Neural crest cell (in vitro differentiated cells): ENCODE measurements around the gene OR4E2. TPM values are rescaled to one million over a fixed set of nuclear protein-coding genes. Genes with fewer than 3 reads are reported as not detected.

Experiments used
- DNase-seq: peaks from one replicate; pipeline ENCODE4 v3.0.0; 2021; ENCODE audit warnings: low read depth, mixed read lengths, low spot score
- H3K27ac Mint-ChIP-seq: one replicate; pipeline ENCODE4 v1.8.0; 2021; ENCODE audit warnings: mild to moderate bottlenecking, mixed read lengths; ENCODE audit not compliant: unreplicated experiment
- H3K27me3 Mint-ChIP-seq: 2 replicates; pipeline ENCODE4 v1.8.0; 2021; ENCODE audit warnings: low read depth, mild to moderate bottlenecking, mixed read lengths
- H3K36me3 Mint-ChIP-seq: 2 replicates; pipeline ENCODE4 v1.8.0; 2021; ENCODE audit warnings: low read depth, mild to moderate bottlenecking, mixed read lengths
- H3K4me1 Mint-ChIP-seq: 2 replicates; pipeline ENCODE4 v1.8.0; 2021; ENCODE audit warnings: mixed read lengths
- H3K4me3 Mint-ChIP-seq: one replicate; pipeline ENCODE4 v1.8.0; 2021; ENCODE audit warnings: mild to moderate bottlenecking, mixed read lengths
- H3K9me3 Mint-ChIP-seq: 2 replicates; pipeline ENCODE4 v1.8.0; 2021; ENCODE audit warnings: mixed read lengths
- total RNA-seq: library from RNA; stranded (reverse); gene quantifications from 2 replicates; pipeline ENCODE4 v1.2.1, GENCODE V29; 2021
- TF ChIP-seq, protein P1 (sequence below): fragments of 200-600 bp; sonication (generic); conservative IDR thresholded peaks from 2 replicates; pipeline ENCODE4 v1.5.0; 2021; ENCODE audit warnings: antibody characterized with exemption, mild to moderate bottlenecking

Gene OR4E2
- total RNA-seq, 1 donor from 2014 or later, result not detected

DNA sequence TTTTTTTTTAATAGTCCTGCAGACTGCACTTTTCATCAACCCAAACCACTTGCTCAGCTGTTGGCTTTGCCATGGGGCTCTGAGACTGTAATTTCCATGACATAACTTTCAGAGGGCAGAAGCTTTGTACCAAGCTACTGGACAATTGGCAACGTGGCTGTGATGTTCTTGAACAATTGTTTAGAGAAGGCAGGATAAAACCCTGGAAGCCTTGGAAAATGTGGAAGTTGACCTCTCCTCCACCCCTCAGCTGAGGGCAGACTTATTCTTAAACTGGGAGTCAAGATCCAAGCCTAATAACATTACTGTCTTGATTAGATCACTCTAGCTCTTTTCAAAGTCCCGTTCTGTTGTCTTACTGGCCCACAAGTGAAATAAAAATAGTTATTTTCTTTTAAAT, 17.7 kb downstream of the OR4E2 start:
- no peaks in the 10 kb centered on the region for H3K9me3 Mint-ChIP-seq
- H3K4me3 Mint-ChIP-seq, result no peak overlapping the region
- H3K27me3 Mint-ChIP-seq, result peaks cover 49% of the 10 kb centered on the region
- no peaks in the 10 kb centered on the region for H3K36me3 Mint-ChIP-seq
- no peak for DNase-seq
- no peak overlapping the region for H3K27ac Mint-ChIP-seq
- H3K4me1 Mint-ChIP-seq, result no peaks in the 10 kb centered on the region
- TF ChIP-seq, protein P1, sequence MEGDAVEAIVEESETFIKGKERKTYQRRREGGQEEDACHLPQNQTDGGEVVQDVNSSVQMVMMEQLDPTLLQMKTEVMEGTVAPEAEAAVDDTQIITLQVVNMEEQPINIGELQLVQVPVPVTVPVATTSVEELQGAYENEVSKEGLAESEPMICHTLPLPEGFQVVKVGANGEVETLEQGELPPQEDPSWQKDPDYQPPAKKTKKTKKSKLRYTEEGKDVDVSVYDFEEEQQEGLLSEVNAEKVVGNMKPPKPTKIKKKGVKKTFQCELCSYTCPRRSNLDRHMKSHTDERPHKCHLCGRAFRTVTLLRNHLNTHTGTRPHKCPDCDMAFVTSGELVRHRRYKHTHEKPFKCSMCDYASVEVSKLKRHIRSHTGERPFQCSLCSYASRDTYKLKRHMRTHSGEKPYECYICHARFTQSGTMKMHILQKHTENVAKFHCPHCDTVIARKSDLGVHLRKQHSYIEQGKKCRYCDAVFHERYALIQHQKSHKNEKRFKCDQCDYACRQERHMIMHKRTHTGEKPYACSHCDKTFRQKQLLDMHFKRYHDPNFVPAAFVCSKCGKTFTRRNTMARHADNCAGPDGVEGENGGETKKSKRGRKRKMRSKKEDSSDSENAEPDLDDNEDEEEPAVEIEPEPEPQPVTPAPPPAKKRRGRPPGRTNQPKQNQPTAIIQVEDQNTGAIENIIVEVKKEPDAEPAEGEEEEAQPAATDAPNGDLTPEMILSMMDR, result no peak

DNA sequence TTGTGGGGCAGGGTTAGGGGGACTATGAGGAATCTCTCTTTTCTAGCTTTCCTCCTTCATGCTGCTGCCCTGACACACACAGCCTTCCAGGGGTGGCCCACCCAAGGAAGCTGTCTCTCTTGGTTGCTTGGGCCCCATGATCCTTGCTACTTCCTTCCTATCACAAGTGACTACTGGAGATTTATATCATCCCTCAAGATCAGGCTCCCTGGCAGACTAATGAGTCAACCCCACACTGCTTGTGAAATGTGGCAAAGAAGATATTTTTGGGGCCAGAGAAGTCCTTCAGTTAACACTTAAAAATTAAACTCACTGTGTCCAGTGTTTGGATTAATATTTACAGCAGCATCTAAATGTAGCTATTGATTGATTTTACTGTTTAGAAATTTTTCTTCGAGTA, 18.5 kb downstream of the OR4E2 start:
- Mint-ChIP-seq H3K4me3 (no peak overlapping the region), H3K27me3 (peaks cover 45% of the 10 kb centered on the region), H3K36me3 (no peaks in the 10 kb centered on the region), H3K4me1 (no peaks in the 10 kb centered on the region), H3K9me3 (no peaks in the 10 kb centered on the region), H3K27ac (no peak overlapping the region)
- no peak for DNase-seq
- TF ChIP-seq, protein P1, result no peak

DNA sequence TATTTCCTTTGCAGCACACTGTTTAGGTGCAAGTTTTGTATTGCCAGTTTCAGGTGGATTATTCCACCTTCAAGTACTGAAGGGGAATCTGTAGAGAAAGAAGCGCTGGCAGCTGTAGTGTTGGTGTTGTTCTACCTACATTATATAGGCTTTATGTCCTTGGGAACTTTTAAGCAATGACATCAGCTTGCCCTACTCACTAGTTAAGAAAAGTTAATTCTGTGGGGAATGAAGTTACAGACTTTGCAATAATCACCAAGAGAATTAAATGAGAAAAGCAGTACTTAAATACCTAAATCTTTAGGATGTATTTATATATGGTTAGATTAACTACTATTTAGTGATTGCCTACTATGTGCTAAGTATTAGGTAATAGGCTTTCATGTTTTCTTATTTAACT, 20.1 kb downstream of the OR4E2 start, which contains the start of gene OR4E1:
Gene OR4E1 (minus strand): TSS at position 101 of the 400 bp plus-strand sequence. CDS start 2,883 bp downstream, outside the sequence.
- Mint-ChIP-seq H3K4me3 (no peak within 1 kb of the TSS), H3K4me1 (no peaks in the 10 kb centered on the region), H3K27ac (no peak within 1 kb of the TSS), H3K36me3 (no peaks in the 10 kb centered on the region), H3K9me3 (no peaks in the 10 kb centered on the region), H3K27me3 (peaks cover 47% of the 10 kb centered on the region)
- TF ChIP-seq, protein P1, result no peak
- no peak for DNase-seq

DNA sequence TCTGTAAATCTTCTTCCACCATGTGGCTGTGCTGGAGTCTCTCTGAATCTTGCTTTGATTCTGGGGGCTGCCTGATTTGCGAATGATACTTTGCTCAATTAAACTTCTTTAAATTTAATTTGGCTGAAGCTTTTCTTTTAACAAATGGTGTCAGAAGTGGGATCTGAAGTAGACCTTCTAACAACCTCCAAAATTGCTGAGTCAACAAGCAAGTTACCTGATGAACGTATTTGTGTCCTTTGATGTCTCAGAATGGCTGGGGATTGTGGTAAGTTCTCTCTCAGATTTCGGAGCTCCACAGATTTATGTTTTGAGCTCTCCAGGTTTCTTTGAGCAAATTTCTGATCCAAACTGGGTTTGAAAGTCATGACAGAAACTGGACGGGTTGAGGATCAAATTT, 21.9 kb downstream of the OR4E2 start:
- Mint-ChIP-seq H3K36me3 (no peaks in the 10 kb centered on the region), H3K27ac (no peak overlapping the region), H3K4me1 (no peaks in the 10 kb centered on the region), H3K9me3 (no peaks in the 10 kb centered on the region), H3K4me3 (no peak overlapping the region), H3K27me3 (peaks cover 34% of the 10 kb centered on the region)
- TF ChIP-seq, protein P1, result no peak
- no peak for DNase-seq

DNA sequence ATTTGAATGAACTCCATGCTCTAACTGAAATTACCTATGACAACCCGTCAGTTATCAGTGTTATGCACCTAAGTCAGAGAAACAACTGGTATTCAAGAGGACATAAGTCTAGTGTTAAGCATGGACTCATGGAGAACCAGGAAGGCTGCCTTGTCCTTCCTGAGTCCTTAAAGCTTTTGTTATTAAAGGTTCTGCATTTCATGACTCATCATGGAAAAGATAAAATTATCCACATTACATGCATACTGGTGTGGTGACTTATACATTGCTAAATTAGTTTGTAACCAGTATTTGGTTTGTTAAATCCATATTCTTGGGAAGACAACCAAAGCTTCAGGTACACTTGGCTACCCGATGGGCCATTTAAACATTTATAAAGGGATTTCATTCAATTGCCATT, 26.4 kb downstream of the OR4E2 start:
- Mint-ChIP-seq H3K27ac (no peak overlapping the region), H3K9me3 (no peaks in the 10 kb centered on the region), H3K4me3 (no peak overlapping the region), H3K27me3 (peaks cover 45% of the 10 kb centered on the region), H3K4me1 (no peaks in the 10 kb centered on the region), H3K36me3 (no peaks in the 10 kb centered on the region)
- DNase-seq, result no peak
- TF ChIP-seq, protein P1, result no peak

DNA sequence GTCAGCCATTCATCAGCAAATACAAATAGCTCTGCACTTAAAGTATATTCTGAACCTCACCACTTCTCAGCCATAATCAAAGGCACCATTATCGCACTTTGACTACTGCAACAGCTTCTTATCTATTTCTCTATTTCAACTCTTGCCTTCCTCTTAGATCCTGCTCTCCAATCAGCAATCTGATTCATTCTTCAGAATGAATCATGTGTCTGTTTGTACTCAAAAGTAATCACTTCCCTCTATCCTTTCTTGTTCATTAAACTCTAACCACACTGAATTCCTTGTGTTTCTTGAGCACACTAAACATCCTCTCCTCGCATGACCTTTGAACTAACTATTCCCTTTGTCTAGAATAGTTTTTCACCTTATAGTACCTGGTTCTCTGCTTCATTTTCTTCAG, 32.8 kb downstream of the OR4E2 start:
- Mint-ChIP-seq H3K4me3 (no peak overlapping the region), H3K4me1 (no peaks in the 10 kb centered on the region), H3K27me3 (peaks cover 61% of the 10 kb centered on the region), H3K9me3 (peaks cover 4% of the 10 kb centered on the region), H3K27ac (no peak overlapping the region), H3K36me3 (no peaks in the 10 kb centered on the region)
- DNase-seq, result no peak
- TF ChIP-seq, protein P1, result no peak
